Peyer's patch (tissue), 4 donors: Measurements from ENCODE around the gene POGK.
A peak's percentile ranks its signal among the peaks of the same experiment; 100 is the strongest.

ENCODE experiments used
- POLR2A ChIP-seq, 2 donors: fragments of 450-650 bp; IDR thresholded peaks; one replicate each; pipeline ENCODE4 v1.5.1; 2017; ENCODE audit warnings: antibody characterized with exemption in 2 of 2, mild to moderate bottlenecking in 2 of 2, moderate library complexity in 2 of 2
- TF ChIP-seq, protein P1 (sequence below), 6 experiments: fragments of 450-650 bp in 4 of 6; fragments of 200-600 bp in 2 of 6; sonication (generic) in 1 of 6; IDR thresholded peaks; one replicate each; pipeline ENCODE4 v1.5.1; 2017 to 2019; ENCODE audit warnings: antibody characterized with exemption in 6 of 6, mild to moderate bottlenecking in 3 of 6, moderate library complexity in 1 of 6

GRCh38 chr1:166884040-166884642, 44.9 kb downstream of the POGK start:
- TF ChIP-seq, protein P1, sequence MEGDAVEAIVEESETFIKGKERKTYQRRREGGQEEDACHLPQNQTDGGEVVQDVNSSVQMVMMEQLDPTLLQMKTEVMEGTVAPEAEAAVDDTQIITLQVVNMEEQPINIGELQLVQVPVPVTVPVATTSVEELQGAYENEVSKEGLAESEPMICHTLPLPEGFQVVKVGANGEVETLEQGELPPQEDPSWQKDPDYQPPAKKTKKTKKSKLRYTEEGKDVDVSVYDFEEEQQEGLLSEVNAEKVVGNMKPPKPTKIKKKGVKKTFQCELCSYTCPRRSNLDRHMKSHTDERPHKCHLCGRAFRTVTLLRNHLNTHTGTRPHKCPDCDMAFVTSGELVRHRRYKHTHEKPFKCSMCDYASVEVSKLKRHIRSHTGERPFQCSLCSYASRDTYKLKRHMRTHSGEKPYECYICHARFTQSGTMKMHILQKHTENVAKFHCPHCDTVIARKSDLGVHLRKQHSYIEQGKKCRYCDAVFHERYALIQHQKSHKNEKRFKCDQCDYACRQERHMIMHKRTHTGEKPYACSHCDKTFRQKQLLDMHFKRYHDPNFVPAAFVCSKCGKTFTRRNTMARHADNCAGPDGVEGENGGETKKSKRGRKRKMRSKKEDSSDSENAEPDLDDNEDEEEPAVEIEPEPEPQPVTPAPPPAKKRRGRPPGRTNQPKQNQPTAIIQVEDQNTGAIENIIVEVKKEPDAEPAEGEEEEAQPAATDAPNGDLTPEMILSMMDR (IDR thresholded peaks at IDR 0.05): peak; percentile 16 to 55 (median 52)
- no peak for TF ChIP-seq POLR2A (IDR thresholded peaks at IDR 0.05)
